Measurements from ENCODE around the gene ETF1. TPM values are rescaled to one million over a fixed set of nuclear protein-coding genes. Genes with fewer than 3 reads are reported as not detected.

The ETF1 gene
- total and polyA plus RNA-seq, 2 donors (not counting 1 experiment from before 2014, with no cell fraction given): 10.2 to 50.5 TPM

GRCh38 chr5:138459311-138459933 is 83.6 kb downstream of the ETF1 start:
- intact Hi-C loops (cut with micrococcal nuclease): no loop called here
- ATAC-seq (ENCODE audit: low read depth): peak; percentile 42
- CTCF ChIA-PET: interaction anchor here (6.9 to 9.3 kb wide), 2 partner anchors 10 to 44 kb away, joined by 43 to 65 read pairs; no protein-coding TSS in a partner anchor
- H3K27ac ChIP-seq (ENCODE audit: low read length in 2 of 2): peak overlapping the region in 1 of 2 donors; percentile 29
- 14% methylated on average over 7 of the region's 11 CpGs for WGBS (ENCODE audit: insufficient coverage)
- H3K9me3 Mint-ChIP-seq (ENCODE audit: insufficient read depth): no peaks in the 10 kb centered on the region
- no peaks in the 10 kb centered on the region for H3K79me2 ChIP-seq (ENCODE audit: control insufficient read depth, insufficient read depth, low read length)
- H3K4me3 ChIP-seq (ENCODE audit: control extremely low read depth in 1 of 5, extremely low read depth in 1 of 5, insufficient read depth in 1 of 5, low read depth in 2 of 5, low read length in 4 of 5): no peak overlapping the region
- TF ChIP-seq CTCF (IDR thresholded peaks at IDR 0.05): no peak
- TF ChIP-seq EZH2 (IDR thresholded peaks at IDR 0.05; ENCODE audit: borderline replicate concordance, insufficient read depth, low read depth, low read length, poor library complexity, severe bottlenecking): no peak
- H3K4me1 ChIP-seq (ENCODE audit: control insufficient read depth in 2 of 2, insufficient read depth in 2 of 2, low read length in 2 of 2): peaks cover 19 to 37% of the 10 kb centered on the region in 2 donors
- no peaks in the 10 kb centered on the region for H3K27me3 Mint-ChIP-seq
- H3K9me3 ChIP-seq (ENCODE audit: control extremely low read depth in 1 of 3, control insufficient read depth in 2 of 3, insufficient read depth in 1 of 3, low read length in 2 of 3): peaks cover 0 to 4% (median 0%) of the 10 kb centered on the region in 3 donors
- H3K4me2 ChIP-seq (replicated peaks; ENCODE audit: low read depth, low read length, poor library complexity, severe bottlenecking): peak overlapping the region; percentile 48
- peak overlapping the region; percentile 74 for H3K4me3 Mint-ChIP-seq
- H4K20me1 ChIP-seq (ENCODE audit: control insufficient read depth, insufficient read depth, low read length, poor library complexity, severe bottlenecking): no peaks in the 10 kb centered on the region
- peak overlapping the region; percentile 55 for H2AFZ ChIP-seq (ENCODE audit: insufficient read depth, low read depth, low read length, poor library complexity, severe bottlenecking)
- peak overlapping the region; percentile 92 for H3K27ac Mint-ChIP-seq
- H3K36me3 ChIP-seq (replicated peaks in 1 of 2; ENCODE audit: control extremely low read depth in 1 of 2, control insufficient read depth in 1 of 2, extremely low read depth in 1 of 2, insufficient read depth in 2 of 2, low read length in 1 of 2): no peaks in the 10 kb centered on the region
- POLR2A ChIA-PET: interaction anchor here (0.5 to 0.6 kb wide), 2 partner anchors 9 to 22 kb away, joined by 3 to 4 read pairs; no protein-coding TSS in a partner anchor
- peak; percentile 79 for DNase-seq
- no peak overlapping the region for H3K9ac ChIP-seq (ENCODE audit: low read length)
- no peaks in the 10 kb centered on the region for H3K27me3 ChIP-seq (replicated peaks in 1 of 4; ENCODE audit: control extremely low read depth in 1 of 4, control insufficient read depth in 3 of 4, insufficient read depth in 4 of 4, low read length in 3 of 4)
- H3K4me1 Mint-ChIP-seq: peaks cover 35% of the 10 kb centered on the region

GRCh38 chr5:138458856-138459255 is 84.2 kb downstream of the ETF1 start:
- Histone ChIP-seq H2AFZ (ENCODE audit: insufficient read depth, low read depth, low read length, poor library complexity, severe bottlenecking) (peak overlapping the region; percentile 55), H3K79me2 (ENCODE audit: control insufficient read depth, insufficient read depth, low read length) (no peaks in the 10 kb centered on the region), H3K4me1 (ENCODE audit: control insufficient read depth in 2 of 2, insufficient read depth in 2 of 2, low read length in 2 of 2) (peaks cover 19 to 34% of the 10 kb centered on the region in 2 donors), H3K4me2 (replicated peaks; ENCODE audit: low read depth, low read length, poor library complexity, severe bottlenecking) (peak overlapping the region; percentile 48), H3K36me3 (replicated peaks in 1 of 2; ENCODE audit: control extremely low read depth in 1 of 2, control insufficient read depth in 1 of 2, extremely low read depth in 1 of 2, insufficient read depth in 2 of 2, low read length in 1 of 2) (no peaks in the 10 kb centered on the region), H3K9me3 (ENCODE audit: control extremely low read depth in 1 of 3, control insufficient read depth in 2 of 3, insufficient read depth in 1 of 3, low read length in 2 of 3) (peaks cover 0 to 4% (median 0%) of the 10 kb centered on the region in 3 donors), H3K4me3 (ENCODE audit: control extremely low read depth in 1 of 5, extremely low read depth in 1 of 5, insufficient read depth in 1 of 5, low read depth in 2 of 5, low read length in 4 of 5) (no peak overlapping the region), H3K27ac (ENCODE audit: low read length in 2 of 2) (peak overlapping the region in 1 of 2 donors; percentile 29), H4K20me1 (ENCODE audit: control insufficient read depth, insufficient read depth, low read length, poor library complexity, severe bottlenecking) (no peaks in the 10 kb centered on the region), H3K27me3 (replicated peaks in 1 of 4; ENCODE audit: control extremely low read depth in 1 of 4, control insufficient read depth in 3 of 4, insufficient read depth in 4 of 4, low read length in 3 of 4) (no peaks in the 10 kb centered on the region), H3K9ac (ENCODE audit: low read length) (no peak overlapping the region)
- peak overlapping the region; percentile 74 for H3K4me3 Mint-ChIP-seq
- ChIA-PET POLR2A (no interaction called here), CTCF (interaction anchor here (9.3 to 13.1 kb wide), 2 partner anchors 9 to 42 kb away, joined by 65 to 281 read pairs; no protein-coding TSS in a partner anchor)
- H3K4me1 Mint-ChIP-seq: peaks cover 35% of the 10 kb centered on the region
- TF ChIP-seq EZH2 (IDR thresholded peaks at IDR 0.05; ENCODE audit: borderline replicate concordance, insufficient read depth, low read depth, low read length, poor library complexity, severe bottlenecking): no peak
- TF ChIP-seq CTCF (IDR thresholded peaks at IDR 0.05): no peak
- H3K27ac Mint-ChIP-seq: peak overlapping the region; percentile 92
- WGBS (ENCODE audit: insufficient coverage): 75% methylated on average over 8 of the region's 9 CpGs
- H3K9me3 Mint-ChIP-seq (ENCODE audit: insufficient read depth): no peaks in the 10 kb centered on the region
- DNase-seq: no peak
- no peaks in the 10 kb centered on the region for H3K27me3 Mint-ChIP-seq
- ATAC-seq (ENCODE audit: low read depth): peak; percentile 1
- intact Hi-C loops (cut with micrococcal nuclease): no loop called here

All from B cell (primary cell).